DMS53 (cell line): ENCODE data around the gene RDX.
"Not testable (repeated sequence)": the region's sequence is repeated elsewhere in the genome, so short reads cannot be mapped to it uniquely, and the experiment has no call there.

Experiments
- DNase-seq: peaks from one replicate; lab custom pipeline; 2025; lab: John Stamatoyannopoulos, UW

Gene RDX

DNA sequence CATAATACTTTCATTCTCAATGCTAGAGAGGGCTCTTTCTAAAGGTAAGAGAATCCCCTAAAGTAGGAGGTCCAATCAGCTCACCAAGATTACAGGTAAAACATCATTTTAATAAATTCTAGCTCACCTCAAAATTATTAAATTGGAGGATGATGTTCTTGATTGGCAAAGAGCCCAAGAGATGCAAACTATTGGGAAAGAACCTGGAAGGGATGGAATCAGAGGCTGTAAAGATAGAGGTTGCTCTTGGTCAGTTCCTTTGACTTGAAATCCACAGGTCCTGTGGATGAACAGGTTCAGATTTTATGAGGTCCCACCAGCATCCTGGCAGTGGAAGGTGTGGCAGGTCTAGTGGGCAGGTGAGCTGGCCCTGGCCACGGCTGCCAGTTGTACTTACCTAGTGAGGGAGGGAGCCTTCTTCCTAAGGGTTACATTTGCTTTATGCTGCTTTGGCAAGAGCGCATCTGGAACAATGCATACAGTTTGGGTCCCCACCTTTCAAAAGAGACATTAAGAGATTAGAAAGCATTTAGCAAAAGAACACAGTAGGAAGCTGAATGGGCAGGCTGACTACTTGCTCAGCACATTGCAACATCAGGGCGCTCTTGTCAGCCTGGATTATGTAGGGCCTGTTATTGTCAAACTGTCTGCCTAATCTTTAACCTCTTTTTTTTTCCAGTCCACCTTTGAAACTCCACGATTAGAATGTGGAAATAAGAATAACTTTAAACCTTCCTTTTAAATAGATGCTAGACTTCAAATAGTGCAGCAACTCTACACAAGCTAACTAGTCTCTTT is 97.0 kb downstream of the RDX start:
- DNase-seq = no peak

DNA sequence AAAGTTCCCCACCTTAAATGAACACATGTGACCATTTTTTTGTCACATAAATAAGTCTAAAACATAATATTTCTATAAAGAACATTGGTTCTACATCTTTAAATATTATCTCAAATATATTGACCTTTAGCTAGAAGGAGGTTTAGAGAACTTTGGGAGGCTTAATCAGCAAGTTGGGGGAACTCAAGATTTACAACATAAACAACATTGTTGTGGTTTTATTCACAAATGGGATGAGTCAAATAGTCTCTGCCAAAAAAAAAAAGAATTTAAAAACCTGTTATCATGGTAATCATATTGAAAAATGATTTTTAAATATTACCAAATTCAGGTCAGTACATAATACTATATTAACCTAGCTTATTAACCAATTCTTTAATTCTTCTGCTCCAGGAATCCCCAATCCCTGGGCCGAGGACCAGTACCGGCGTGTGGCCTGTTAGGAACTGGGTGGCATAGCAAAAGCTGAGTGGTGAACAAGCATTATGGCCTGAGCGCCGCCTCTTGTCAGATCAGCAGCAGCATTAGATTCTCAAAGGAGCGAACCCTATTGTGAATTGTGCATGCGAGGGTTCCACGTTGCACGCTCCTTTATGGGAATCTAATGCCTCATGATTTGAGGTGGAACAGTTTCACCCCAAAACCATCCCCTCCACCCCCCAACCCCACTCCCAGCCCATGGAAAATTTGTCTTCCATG is 98.2 kb downstream of the RDX start:
- no peak for DNase-seq

DNA sequence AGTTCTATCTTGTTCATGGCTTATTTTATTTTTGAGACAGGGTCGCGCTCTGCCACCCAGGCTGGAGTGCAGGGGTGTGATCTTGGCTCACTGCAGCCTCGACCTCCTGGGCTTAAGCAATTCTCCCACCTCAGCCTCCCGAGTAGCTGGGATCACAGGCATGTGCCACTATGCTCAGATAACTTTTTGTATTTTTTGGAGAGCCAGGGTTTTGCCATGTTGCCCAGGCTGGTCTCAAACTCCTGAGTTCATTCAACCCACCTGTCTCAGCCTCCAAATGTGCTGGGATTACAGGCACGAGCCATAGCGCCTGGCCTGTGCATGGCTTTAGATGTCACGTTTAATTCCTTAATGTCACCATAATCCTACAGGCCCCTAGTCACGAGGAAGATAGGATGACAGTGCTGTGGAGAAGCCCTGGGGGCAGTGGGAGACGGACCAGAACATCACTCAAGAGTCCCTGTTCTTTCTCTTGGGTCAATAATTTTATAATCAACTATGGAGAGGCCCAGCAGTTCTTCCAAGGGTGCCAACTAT is 99.5 kb downstream of the RDX start:
- DNase-seq = no peak

DNA sequence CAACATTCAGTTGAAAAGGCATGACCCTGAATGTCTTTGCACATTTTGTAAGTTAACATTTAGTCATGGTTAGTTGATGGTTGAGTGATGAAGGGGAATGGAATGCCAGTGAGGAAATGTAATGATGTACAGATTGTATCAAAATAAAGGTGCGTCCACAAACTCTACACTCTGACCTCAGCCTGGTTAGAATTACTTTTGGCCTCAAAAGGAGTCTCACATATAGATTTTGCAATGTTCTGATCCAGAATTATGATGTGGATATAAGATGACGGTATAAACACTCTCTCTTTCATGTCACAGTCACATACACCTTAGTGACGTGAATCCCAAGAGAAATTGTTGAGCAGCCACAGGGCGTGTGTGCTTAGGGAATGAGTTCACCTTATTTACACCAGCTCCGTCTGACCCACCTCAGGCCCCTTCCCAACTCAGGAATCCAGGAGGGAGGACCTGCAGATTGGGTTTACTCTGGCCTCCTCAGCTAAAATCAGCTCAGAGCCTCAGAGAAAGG is 100.1 kb downstream of the RDX start:
- no peak for DNase-seq

DNA sequence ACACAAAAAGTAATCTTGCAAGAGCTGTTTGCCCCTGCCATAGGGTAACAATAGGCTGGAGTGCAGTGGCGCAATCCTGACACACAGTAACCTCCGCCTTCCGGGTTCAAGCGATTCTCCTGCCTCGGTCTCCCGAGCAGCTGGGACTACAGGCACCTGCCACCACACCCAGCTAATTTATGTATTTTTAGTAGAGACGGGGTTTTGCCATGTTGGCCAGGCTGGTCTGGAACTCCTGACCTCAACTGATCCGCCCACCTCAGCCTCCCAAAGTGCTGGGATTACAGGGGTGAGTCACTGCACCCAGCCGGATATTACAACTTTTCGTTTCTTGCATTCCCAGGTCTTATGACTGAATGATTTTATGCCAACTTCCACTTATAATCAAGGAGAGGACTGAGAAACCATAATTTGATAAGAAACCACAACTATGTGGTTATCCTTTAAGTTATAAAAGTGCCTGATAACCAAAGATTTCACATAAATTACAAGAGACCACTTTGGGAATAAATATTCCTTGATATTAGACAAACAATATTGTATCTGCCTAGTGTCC is 102.1 kb downstream of the RDX start:
- DNase-seq = not testable (repeated sequence)

DNA sequence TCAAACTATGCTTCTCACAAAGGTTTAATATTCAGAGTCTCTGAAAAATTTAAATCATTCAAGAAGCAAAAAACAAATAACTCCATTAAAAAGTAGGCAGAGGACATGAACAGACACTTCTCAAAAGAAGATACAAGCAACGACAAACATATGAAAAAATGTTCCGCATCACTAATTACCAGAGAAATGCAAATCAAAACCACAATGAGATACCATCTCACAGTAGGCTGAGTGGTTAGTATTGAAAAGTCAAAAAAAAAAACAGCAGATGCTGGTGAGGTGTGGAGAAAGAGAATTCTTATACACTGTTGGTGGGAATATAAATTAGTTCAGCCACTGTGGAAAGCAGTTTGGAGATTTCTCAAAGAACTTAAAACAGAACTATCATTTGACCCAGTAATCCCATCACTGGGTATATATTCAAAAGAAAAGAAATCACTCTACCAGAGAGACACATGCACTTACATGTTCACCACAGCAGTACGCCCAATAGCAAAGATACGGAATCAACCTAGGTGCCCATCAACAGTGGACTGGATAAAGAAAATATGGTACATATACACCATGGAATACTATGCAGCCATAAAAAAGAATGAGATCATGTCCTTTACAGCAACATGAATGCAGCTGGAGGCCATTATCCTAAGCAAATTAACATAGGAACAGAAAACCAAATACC is 103.7 kb downstream of the RDX start:
- DNase-seq = not testable (repeated sequence)

DNA sequence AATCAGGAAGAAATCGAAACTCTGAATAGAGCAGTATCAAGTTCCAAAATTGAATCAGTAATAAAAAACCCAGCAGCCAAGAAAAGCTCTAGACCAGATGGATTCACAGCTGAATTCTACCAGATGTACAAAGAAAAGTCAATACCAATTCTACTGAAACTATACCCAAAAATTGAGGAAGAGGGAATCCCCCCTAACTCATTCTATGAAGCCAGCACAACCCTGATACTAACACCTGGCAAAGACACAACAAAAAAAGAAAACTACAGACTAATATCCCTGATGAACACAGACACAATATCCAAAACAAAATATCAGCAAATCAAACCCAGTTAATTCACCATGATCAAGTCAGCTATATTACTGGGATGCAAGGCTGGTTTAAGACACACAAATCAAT is 105.5 kb downstream of the RDX start:
- no peak for DNase-seq

DNA sequence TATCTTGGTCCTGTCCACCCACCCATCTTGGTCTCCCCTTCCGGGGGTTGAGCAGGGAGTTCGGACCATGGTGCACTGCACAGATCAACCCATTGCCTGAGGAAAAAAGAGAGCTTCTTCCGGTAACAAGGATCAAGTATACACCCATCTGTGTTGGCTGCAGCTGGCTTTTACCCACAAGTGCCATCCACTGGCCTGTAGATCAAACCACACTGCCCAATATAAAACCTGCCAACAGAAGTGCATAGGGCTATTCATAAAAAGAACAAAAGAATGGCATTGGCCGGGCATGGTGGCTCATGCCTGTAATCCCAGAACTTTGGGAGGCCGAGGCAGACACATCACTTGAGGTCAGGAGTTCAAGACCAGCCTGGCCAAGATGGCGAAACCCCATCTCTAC is 108.7 kb downstream of the RDX start:
- DNase-seq = no peak

DNA sequence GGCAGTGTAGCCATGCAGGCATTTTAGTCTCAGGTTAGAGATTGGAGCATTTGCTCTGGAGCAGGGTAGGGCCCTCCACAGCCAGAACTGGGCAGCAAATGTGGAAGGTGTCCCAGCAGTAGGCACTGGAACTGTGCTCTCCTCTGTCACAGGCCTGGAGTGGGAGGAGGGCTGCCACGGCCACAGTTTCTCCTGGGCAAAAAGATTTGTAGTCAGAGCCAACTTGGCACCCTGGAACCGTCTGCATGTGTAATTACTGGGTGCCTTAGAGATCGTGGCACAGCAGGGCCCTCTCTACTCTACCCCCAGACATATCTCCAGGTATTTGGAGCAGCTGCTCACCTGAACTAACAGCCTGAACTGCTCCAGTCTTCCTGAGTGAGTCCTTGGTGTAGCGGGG is 109.5 kb downstream of the RDX start:
- no peak for DNase-seq

DNA sequence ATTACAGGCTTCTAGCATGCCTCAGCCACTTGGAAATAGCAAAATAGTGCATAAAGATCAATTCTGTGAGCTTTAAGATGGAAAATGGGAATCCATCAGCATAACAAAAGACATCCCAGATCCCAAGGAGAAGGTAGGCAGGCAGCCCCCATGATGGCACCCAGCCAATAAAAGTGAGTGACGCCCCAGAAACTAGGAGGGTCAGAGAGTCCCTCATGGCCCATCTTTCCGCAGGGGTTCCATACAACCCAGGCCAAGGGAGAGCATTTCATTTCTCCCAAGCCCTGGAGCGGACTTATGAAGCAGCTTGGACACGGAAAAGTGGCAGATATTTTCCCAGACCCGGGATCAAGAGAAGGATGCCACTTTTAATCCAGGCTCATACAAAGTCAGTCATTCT is 110.0 kb downstream of the RDX start:
- DNase-seq = no peak

DNA sequence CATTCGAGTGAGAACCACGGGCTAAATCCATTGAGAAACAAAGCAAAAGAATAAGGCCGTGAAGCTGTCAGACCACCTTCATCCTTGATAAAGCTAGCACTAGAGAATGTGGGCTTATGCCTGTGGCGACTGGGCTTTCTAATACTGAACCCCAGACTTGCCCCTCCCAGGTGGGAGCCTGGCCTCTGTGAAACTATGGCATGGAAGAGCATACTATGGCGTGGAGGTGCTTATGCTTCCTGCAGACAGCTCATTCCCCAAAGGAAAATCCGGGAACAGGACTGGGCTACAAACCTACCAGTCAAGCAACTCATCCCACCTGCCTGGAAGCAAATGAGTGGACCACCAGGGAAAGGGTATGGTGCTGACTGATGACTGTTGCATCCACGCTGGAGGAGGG is 110.8 kb downstream of the RDX start:
- DNase-seq = no peak

DNA sequence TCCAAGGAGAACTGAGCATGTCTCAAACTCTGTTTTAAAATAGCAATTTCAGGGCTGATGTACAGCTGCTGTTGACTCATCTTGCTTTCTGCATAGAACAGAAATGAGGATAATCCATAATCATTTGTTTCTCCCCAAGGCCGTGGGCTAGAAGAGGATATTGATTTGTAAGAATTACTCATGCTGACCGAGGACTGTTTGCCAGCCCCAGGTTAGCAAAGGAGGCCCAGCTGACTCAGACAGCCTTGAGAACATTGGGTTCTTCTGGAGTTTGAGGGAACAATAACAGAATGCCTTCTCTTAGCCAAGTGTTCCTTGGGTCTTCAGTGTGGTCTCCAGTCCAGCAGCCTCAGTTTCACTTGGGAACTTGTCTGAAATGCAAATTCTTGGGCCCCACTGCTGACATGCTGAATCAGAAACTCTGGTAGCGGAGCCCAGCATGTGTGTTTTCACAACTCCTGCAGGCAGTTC is 111.3 kb downstream of the RDX start:
- no peak for DNase-seq

DNA sequence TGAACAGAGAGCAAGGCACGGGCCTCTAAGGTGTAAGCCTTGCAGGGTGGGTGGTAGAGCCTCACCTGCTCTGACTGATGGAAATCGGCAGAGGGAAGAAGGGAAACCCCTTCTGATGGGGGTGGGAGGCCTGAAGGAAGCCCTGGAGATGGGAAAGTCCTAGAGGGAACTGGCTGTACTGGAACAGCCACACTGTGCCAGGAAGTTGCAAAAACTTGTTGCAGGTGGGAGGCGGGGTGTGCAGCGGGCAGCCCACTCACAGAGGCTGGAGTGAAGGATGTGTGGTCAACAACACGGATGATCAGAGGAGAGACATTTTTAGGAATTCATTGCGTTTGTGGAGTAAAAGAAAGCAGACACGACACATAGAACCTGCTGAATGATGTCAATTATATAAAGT is 112.0 kb downstream of the RDX start:
- DNase-seq = no peak

DNA sequence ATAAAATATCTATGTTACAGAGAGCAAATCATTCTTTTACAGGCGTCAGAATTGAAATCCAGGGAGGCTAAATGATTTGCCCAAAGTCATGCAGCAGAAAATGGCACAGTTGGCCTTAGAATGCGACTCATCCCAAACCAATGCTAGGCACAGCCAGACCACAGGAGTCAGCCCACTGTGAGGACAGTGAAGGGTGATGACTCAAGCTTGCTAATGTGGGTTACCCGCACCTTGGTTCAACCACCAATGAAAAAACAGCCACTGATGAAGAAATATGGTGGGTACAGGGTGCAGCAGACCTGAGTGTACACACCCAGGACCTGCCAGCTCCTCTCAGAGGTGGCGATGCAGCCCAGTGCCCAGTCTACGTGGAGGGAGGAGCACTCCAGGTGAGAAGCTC is 113.5 kb downstream of the RDX start:
- DNase-seq = no peak

DNA sequence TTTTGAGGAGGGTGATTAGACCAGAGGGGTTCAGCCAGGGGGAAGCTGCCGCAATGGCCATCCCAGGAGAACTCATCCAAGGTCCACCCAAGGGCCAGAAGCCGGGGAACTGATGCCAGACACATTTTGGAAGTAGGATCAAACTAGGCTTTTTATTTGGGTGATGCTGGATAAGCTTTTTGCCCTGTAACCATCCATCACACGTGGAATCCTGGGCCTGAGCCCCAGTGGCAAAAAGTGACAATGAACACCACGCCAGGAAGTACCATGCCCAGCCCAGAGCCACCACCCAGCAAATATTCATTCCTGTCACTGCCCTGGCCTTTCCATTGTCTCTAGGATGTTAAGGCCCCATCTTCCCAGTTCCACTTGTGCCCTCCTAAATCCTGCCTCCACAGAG is 117.3 kb downstream of the RDX start:
- no peak for DNase-seq

DNA sequence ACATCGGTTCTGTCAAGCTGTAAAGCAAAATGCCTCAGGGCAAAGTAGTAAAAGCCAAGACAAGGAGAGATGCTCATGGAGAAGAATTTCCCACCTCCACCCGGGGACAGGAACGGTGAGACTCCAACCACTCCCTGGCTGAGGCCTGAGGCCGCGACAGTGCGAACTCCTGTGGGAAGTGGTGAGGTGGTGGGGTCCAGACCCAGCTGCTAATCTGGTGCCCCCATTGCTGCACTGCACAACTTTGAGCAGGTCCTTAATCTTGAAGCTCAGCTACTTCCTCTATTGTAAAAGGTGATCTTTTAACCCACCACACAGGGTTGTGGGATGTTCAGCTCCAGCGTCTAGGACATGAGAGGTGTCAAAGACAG is 119.3 kb downstream of the RDX start:
- DNase-seq = no peak

DNA sequence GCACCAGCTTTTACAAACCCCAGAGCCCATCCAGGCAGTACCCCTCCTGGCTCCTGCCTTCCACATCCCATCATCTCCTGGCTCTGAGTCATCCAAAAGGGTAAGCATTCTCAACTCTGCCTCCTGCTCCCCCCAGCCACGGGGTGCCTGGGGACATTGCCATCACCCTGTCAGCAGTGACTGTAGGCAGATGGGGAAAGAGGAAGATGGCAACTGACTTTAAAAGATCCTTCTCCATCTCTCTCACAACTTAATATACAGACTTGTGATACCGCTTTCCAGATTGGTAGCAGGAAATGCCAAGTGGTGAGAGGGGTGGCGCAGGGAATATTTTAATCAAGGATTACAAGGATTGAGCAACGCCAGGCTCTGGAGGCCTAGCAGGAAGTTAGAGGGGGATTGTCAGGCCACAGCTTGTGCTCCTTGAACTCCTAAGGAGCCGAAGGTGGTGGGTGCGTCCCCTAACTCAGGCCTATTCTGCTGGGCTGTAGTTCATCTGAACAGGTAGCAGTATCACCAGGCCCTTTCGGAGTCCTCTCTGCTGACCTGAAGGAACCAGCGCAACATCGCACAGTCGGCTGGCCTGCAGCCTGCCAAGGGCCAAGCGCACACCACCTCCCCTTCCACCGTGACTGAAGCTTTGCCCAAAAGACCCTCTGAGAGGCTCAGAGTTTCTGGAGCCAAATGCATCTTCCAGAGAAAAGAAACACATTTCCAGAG is 119.9 kb downstream of the RDX start:
- DNase-seq = no peak

DNA sequence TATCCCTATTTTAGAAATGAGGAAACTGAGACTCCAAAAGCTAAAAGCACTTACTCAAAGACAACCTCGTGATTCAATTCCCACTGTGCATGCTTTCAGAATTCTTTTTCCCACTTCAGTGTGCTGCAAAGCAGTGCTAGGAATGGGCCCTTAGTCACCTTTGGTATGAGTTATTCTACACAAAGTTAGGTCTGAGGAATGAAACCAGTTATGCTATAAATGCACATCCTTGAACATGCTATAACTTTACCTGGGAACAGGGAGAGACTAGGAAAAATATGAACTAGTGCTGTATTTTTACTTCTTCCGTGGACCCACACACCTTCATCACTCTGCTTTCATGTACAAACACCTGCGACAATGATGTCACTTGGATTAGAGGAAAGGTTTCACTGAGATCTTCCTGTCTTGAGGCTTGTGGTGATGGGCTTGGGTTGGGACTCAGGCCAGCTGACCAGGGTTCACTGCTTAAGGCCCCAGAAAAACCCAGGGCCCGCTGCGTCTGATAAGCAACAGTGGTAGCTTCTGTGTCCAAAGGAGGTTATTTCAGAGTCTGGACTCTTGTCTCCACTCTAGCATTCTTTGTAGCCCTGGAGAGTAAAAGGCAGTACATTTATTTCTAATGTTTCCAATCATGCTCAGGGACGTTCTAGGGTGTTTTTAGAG is 121.6 kb downstream of the RDX start:
- no peak for DNase-seq

DNA sequence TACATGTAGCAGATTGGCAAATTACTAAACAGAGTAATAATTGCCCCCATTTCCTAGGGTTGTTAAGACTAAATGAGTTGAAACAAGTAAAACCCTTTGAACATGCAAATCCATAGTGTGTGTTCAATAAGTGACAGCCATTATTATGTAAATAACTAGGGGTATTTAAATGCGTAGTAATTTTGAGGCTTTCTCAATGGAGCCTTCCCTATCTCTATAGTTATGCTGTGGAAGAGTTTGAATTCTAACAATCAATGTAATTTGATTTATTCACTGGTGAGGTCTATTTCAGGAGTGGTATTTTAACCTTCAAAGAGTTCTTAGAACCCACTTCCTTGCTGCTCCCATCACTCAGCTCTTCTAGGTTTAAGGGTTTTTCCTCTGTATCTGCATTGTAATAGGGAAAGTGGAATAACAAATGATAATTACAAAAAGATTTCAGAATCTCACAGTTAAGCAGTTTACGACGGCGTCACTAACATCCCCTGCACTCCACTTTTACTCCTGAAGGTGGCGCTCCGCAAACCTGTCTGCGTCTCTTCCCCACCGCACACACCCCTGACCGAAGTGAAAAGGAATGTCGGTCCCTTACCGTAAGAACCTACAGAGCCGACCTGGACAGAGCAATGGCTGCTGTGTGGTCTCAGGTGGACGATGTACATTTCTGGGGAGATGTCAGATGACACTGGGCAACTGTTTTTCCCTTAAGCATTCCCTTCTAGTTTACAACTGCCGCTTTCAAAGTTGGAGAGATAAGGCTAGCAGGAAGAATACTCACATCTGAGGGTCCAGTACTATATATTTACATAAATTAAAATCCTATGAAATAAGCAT is 122.4 kb downstream of the RDX start:
- peak; percentile 30 for DNase-seq

DNA sequence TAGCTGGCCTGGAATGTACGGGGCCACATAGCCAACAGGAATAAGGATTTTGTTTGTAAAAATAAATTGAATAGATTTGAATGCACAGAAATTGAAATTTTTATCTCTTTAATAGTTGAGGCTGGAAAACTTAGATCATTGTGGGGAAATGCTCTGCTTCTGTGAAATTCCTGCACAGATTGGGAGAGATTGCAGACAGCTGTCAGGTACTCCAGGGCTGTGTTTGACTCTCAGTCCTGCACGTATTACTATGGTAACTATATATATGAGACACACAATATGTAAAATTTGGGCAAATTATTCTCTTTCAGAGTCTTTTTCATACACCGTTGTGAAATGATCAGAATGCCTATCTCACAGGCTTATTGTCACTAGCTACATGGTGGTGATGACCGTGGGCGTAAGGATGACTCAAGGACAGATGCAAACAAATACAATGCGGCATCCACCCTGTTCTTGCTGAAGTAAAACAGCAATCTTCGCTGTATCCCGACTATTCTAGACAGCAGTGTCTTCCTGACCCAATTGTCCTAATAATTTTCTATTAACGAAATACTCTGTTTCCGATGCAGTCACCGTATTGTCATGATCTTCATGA is 123.8 kb downstream of the RDX start:
- DNase-seq = no peak
